Ascending aorta (tissue), 2 donors: ENCODE measurements around the gene TBCA. TPM values are rescaled to one million over a fixed set of nuclear protein-coding genes. Genes with fewer than 3 reads are reported as not detected.

Experiments
- DNase-seq, 2 donors: peaks; one replicate each; pipeline ENCODE4 v3.0.0-alpha.2; 2019; ENCODE audit warnings: low spot score in 2 of 2
- H3K27ac ChIP-seq, 2 donors: fragments of 200-600 bp; sonication (generic); one replicate each; pipeline ENCODE4 v1.5.1; 2016 to 2017; ENCODE audit warnings: mild to moderate bottlenecking in 1 of 2
- H3K27me3 ChIP-seq: fragments of 200-600 bp; sonication (generic); one replicate; pipeline ENCODE4 v1.5.1; 2017
- H3K36me3 ChIP-seq, 2 donors: fragments of 200-600 bp; sonication (generic); one replicate each; pipeline ENCODE4 v1.5.1; 2016
- H3K4me1 ChIP-seq, 2 donors: fragments of 200-600 bp; sonication (generic); one replicate each; pipeline ENCODE4 v1.5.1; 2016 to 2017; ENCODE audit warnings: mild to moderate bottlenecking in 1 of 2
- H3K4me3 ChIP-seq, 2 donors: fragments of 200-600 bp; sonication (generic); one replicate each; pipeline ENCODE4 v1.5.1; 2016 to 2017; ENCODE audit warnings: mild to moderate bottlenecking in 1 of 2
- H3K9me3 ChIP-seq, 2 donors: fragments of 200-600 bp; sonication (generic); one replicate each; pipeline ENCODE4 v1.5.1; 2016
- intact Hi-C: fragments of 100-400 bp; cut with DNase I; formaldehyde crosslinking; loops from one replicate; pipeline ENCODE4 v1.15.1; 2023
- total RNA-seq: library from RNA; depleted of rRNA; stranded (reverse); fragments of >200 nt; gene quantifications from one replicate; pipeline ENCODE4 v1.1.0, GENCODE V29; 2016
- TF ChIP-seq, protein P1 (sequence below), 3 experiments: fragments of 200-600 bp in 2 of 3; fragments of 450-650 bp in 1 of 3; sonication (generic) in 2 of 3; IDR thresholded peaks; one replicate each; pipeline ENCODE4 v1.5.1; 2016 to 2019; ENCODE audit warnings: antibody characterized with exemption in 3 of 3, mild to moderate bottlenecking in 1 of 3, moderate library complexity in 1 of 3

TBCA gene
- total RNA-seq, 1 donor from 2014 or later: 27.4 TPM

DNA sequence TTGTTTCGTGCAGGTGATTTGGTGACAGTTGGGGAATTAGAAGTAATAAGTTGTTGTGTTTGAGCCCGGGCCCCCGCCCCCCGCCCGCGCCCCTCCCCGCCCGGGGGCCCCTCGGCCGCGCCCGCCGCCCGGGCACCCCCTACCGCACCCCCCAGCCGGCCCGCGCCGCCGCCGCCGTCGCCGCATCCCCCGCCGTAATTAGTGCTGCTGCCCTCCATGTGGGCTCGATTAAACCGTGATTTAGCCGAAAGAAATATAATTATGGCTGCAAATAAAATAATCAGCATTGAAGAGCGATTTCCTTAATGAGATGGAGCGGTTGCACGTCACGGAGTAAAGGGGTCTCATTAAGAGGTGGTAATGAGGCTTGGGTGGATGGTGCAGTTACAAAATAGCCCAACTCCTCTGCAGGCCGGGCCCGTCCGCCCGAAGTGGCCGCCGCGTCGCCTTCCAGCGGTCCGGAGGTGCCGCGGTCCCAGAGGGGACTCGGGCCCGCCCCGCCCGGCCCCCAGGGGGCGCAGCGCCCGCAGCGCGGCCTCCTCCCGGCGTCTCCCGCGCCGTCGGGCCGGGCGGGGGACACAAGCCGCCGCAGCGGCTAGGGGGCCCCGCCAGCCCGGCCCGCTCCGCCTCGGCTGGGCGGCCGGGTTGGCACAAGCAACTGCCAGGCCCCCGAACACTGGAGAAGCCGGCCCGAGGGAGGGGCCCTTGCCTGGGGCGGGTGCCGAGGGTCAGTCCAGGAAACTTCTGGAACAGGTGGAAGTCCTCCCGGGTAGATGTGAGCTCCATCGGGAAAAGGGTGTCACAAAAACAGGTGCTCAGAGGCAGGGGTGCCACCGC, 130.8 kb downstream of the TBCA start:
- DNase-seq: no peak
- Histone ChIP-seq H3K9me3 (no peaks in the 10 kb centered on the region), H3K27me3 (peaks cover 34% of the 10 kb centered on the region), H3K36me3 (no peaks in the 10 kb centered on the region), H3K4me1 (peaks cover 0 to 10% of the 10 kb centered on the region in 2 donors), H3K27ac (no peak overlapping the region), H3K4me3 (peak overlapping the region; percentile 30 to 43)
- TF ChIP-seq, protein P1, sequence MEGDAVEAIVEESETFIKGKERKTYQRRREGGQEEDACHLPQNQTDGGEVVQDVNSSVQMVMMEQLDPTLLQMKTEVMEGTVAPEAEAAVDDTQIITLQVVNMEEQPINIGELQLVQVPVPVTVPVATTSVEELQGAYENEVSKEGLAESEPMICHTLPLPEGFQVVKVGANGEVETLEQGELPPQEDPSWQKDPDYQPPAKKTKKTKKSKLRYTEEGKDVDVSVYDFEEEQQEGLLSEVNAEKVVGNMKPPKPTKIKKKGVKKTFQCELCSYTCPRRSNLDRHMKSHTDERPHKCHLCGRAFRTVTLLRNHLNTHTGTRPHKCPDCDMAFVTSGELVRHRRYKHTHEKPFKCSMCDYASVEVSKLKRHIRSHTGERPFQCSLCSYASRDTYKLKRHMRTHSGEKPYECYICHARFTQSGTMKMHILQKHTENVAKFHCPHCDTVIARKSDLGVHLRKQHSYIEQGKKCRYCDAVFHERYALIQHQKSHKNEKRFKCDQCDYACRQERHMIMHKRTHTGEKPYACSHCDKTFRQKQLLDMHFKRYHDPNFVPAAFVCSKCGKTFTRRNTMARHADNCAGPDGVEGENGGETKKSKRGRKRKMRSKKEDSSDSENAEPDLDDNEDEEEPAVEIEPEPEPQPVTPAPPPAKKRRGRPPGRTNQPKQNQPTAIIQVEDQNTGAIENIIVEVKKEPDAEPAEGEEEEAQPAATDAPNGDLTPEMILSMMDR (IDR thresholded peaks at IDR 0.05): peak in 2 of 3 experiments; percentile 24 to 41
- intact Hi-C loops: loop anchor here (5.0 to 10.0 kb wide), 2 partner anchors 132 to 359 kb away; partner anchors contain the start of gene TBCA

DNA sequence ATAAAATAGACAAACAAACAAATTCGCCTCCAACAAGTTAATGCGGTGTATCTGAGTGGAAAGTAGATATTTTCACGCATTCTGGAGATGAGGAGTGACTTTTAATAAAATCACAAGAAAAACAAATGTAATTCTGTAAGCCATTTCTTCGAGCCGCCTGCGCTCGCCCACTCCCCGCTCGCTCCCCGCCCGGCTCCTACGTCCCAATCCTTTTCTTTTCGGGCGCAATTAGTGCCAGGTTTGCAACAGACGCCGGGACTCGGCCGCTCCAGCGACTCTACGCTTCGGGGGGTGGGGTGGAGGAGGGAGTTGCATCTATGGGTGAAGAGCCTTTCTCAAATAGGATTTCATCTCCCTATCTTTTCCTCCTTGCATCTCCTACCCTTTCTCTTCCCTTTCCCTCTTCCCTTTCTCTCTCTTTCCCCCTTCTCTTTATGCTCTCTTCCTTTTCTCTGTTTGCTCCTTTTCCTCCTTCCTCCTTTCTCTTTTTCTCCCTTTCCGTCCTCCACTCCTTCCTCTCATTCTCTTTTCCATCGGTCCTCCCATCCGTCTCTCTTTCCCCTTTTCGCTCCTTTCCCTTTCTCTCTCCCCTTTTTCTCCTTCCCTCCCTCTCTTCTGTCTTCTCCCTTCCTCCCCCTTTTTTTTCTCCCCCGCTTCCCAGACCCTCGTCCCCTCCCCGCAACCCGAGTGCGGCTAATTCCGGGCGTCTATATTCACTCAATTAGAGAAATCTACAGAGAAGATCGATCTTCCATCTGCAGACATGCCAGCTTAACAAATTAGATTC, 131.6 kb downstream of the TBCA start:
- Histone ChIP-seq H3K4me1 (peaks cover 0 to 10% of the 10 kb centered on the region in 2 donors), H3K4me3 (peak overlapping the region; percentile 15 to 43), H3K36me3 (no peaks in the 10 kb centered on the region), H3K27ac (no peak overlapping the region), H3K9me3 (no peaks in the 10 kb centered on the region), H3K27me3 (peaks cover 40% of the 10 kb centered on the region)
- intact Hi-C loops: loop anchor here (5.0 to 10.0 kb wide), 2 partner anchors 133 to 360 kb away; partner anchors contain the start of gene TBCA
- TF ChIP-seq, protein P1 (IDR thresholded peaks at IDR 0.05): no peak
- DNase-seq: no peak

DNA sequence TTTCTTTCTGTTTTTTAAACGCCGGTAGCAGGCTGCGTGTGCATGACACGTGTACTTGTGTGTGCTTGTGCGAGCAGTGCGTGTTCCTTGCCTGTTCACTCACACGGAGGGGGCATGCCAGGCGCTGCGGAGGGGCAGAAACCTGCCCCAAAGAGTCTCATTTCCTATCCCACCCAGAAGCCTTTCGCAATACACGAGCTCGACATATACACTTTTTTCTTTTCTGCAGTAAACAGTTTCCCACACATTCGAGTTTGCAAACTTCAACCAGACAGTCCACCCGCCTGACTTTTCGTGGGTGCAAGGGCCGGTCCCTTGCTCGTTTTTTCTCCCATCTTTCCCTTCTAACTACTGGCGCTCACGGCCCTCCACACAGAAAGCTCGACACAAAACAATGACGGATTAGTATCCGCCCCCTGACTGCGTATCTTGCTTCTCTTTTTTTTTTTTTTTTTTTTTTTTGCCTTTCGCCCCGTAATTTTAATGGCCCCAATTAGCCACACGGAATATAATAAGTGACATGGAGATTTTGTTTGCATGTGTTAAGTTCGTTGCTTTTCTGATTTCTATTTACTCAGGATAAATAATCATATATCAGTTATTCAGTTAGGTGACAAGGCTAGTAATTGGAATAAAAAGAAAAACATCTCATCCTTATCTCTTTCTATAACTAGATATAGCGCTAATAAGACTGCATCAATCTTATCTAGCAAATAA, 132.3 kb downstream of the TBCA start:
- H3K27me3 ChIP-seq: peaks cover 45% of the 10 kb centered on the region
- H3K4me3 ChIP-seq: no peak overlapping the region
- no peaks in the 10 kb centered on the region for H3K36me3 ChIP-seq
- no peak overlapping the region for H3K27ac ChIP-seq
- peaks cover 0 to 10% of the 10 kb centered on the region in 2 donors for H3K4me1 ChIP-seq
- no peak for DNase-seq
- intact Hi-C loops: loop anchor here (10.0 kb wide), 1 partner anchor 361 kb away; no protein-coding TSS in a partner anchor
- no peaks in the 10 kb centered on the region for H3K9me3 ChIP-seq
- TF ChIP-seq, protein P1 (IDR thresholded peaks at IDR 0.05): no peak

DNA sequence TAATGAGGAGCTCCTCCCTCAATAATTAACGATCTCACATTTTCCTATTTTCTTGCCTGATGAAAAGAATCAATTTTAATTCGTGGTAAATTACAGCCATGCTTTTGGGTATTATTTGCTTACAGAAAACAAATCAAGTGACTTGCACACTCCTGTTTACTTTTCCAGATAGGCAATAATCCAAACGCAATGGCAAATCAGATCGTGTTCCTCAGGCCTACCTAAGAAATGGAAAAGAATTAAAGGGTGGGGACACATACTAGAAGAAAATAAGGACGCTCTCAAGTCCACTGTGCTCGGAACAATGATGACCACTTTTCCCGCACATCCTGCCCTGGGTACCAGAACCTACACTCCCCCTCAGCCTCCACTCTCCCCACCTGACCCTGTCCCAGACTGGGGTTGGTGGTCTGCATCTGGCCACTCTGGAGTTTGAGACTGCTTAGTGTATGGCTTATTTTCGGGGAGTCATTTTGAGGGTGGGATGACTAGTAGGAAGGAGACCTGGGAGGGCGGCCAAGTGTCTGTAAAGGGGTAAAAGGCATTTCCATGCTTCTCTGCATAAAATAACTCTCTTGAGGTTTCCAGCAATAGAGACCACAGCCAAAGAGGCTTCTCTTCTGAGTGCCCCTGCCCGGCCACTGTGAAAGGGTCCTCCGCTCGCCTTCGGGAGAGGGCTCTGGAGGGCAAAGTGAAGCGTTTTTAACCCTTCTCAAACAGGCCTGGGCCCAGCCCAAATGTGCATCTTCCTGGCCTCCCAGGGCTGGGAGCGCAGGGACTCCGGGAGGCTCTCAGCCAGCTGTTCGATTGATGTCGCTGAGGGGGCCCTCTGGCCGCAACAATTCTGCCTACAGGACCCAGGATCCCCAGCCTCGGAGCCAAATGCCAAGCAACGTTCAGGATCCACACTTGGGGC, 133.1 kb downstream of the TBCA start:
- TF ChIP-seq, protein P1 (IDR thresholded peaks at IDR 0.05): no peak
- Histone ChIP-seq H3K4me1 (peaks cover 0 to 10% of the 10 kb centered on the region in 2 donors), H3K36me3 (no peaks in the 10 kb centered on the region), H3K27ac (no peak overlapping the region), H3K4me3 (no peak overlapping the region), H3K27me3 (peaks cover 50% of the 10 kb centered on the region), H3K9me3 (no peaks in the 10 kb centered on the region)
- no peak for DNase-seq
- intact Hi-C loops: loop anchor here (10.0 kb wide), 1 partner anchor 362 kb away; no protein-coding TSS in a partner anchor
